ENCODE data around the gene TAS2R43.

DNA sequence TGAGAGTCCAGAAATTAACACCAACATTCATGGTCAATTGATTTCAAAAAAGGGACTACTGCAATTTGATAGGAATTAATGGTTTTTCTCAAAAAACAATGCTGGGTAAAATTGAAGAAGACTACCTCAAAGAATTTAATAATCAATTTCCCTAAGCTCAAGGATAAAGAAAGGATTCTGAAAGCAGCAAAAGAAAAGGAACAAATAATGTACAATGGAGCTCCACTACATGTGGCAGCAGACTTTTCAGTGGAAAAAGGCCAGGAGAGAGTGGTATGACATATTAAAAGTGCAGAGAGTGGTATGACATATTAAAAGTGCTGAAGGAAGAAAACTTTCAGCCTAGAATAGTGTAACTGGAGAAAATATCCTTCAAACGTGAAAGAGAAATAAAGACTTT lies 15.6 kb upstream of the TAS2R43 start:
- TF ChIP-seq, protein P1, sequence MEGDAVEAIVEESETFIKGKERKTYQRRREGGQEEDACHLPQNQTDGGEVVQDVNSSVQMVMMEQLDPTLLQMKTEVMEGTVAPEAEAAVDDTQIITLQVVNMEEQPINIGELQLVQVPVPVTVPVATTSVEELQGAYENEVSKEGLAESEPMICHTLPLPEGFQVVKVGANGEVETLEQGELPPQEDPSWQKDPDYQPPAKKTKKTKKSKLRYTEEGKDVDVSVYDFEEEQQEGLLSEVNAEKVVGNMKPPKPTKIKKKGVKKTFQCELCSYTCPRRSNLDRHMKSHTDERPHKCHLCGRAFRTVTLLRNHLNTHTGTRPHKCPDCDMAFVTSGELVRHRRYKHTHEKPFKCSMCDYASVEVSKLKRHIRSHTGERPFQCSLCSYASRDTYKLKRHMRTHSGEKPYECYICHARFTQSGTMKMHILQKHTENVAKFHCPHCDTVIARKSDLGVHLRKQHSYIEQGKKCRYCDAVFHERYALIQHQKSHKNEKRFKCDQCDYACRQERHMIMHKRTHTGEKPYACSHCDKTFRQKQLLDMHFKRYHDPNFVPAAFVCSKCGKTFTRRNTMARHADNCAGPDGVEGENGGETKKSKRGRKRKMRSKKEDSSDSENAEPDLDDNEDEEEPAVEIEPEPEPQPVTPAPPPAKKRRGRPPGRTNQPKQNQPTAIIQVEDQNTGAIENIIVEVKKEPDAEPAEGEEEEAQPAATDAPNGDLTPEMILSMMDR (IDR thresholded peaks at IDR 0.05; ENCODE audit: low read depth, low read length), result no peak
- TF ChIP-seq POLR2A (IDR thresholded peaks at IDR 0.05; ENCODE audit: extremely low read depth, insufficient read length), result no peak
- TF ChIP-seq, protein P2, sequence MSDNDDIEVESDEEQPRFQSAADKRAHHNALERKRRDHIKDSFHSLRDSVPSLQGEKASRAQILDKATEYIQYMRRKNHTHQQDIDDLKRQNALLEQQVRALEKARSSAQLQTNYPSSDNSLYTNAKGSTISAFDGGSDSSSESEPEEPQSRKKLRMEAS (IDR thresholded peaks at IDR 0.05; ENCODE audit: low read depth, low read length), result no peak
